HG02981 (cell line): Measurements from ENCODE around the gene GRP.
A peak's percentile ranks its signal among the peaks of the same experiment; 100 is the strongest.
"Not testable (repeated sequence)": the region's sequence is repeated elsewhere in the genome, so short reads cannot be mapped to it uniquely, and the experiment has no call there.

Experiments used
- ATAC-seq: cut with Tn5 transposase; IDR thresholded peaks from one replicate; pipeline ENCODE4 v1.9.1; 2021; ENCODE audit warnings: mild to moderate bottlenecking, moderate library complexity; ENCODE audit not compliant: unreplicated experiment

Gene GRP

DNA sequence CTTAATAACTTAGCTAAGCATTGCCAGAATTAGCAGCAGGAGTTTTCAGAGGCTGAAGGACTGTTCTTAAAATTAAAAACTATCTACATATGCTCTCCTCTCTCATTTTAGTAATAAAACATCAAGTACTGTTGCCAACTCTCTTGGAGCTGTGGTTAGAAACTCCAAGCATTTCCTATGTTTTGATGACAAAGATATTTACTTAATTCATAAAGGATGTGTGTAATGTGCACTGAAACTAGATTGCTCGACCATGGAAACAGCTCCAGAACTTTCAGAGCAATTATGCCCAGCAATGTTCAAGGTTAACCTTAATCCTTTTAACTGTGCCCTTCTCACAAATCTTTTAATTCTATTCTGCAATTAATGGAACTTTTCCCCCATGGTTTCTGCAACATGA is 8.4 kb downstream of the GRP start:
- no peak for ATAC-seq

DNA sequence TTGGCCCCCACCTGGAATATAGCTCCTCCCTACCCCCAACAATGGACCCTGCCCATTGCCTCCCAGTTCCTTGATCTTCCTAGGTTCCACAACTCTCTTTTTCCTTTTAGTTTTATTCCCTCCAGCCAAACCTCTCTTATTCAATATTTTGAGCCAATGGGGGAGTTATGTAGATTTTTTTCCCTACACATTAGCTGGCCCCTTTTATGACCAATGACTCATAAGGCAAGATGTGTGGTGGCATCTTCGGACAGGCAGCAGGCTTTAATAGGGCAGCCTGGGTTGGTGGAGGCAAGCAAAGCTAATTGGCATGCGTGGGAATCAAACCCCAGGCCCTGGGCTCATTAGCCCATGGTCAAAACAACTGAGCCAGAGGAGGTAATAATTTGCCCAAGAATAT is 9.2 kb downstream of the GRP start:
- ATAC-seq: no peak

DNA sequence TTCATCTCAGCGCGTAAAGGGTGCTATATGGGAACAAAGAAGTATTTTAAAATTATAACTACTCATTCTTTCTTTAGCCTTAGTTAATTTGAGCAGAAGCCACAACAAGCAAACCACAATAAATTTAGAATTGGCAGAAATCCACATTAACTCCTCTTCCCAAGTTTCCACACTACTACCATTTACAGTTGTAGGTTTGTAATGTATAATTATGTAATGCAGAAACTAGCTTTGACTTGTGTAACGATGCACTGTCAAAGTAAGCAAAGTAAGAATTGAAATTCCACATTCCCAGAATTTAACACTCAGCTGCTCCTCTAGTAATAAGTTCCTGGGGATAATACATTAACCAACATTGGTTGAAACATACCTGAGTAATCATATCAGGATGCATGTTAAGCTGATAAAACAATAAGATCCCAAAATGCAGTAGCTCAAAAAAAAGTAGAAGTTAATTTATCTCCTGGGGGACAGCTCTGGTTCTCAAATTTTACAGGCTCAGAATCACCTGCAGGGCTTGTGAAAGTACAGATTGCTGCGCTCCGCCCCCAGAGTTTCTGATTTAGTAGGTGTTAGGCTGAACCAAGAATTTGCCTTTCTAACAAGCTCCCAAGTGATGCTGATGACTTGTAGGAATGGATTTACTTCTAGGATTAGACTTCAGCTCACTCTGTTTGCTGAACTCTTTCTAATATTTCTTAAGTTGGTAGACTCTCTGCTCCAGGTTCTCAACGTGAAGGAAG is 9.9 kb downstream of the GRP start:
- no peak for ATAC-seq

DNA sequence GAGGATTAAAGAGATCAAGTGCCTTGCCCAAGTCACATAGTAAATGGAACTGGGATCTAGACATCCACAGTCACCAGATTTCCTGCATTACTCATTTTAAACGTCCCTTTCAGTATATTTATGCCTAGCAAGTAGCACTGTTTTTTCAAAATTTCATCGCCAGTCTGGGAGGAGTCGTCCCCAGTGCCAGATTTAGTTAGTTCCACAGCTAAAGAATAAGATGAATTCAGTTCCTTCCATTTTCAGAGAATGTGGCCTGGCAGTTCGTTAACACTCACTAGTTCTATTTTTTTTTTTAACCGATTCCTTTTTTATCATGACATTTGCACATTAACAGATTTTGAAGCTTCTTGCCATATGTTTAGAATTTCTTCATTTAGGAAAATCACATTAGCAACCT is 11.2 kb downstream of the GRP start:
- ATAC-seq: no peak

- no peak for ATAC-seq
Observed at GRCh38 chr18:59231877-59232276, 11.9 kb downstream of the GRP start.

DNA sequence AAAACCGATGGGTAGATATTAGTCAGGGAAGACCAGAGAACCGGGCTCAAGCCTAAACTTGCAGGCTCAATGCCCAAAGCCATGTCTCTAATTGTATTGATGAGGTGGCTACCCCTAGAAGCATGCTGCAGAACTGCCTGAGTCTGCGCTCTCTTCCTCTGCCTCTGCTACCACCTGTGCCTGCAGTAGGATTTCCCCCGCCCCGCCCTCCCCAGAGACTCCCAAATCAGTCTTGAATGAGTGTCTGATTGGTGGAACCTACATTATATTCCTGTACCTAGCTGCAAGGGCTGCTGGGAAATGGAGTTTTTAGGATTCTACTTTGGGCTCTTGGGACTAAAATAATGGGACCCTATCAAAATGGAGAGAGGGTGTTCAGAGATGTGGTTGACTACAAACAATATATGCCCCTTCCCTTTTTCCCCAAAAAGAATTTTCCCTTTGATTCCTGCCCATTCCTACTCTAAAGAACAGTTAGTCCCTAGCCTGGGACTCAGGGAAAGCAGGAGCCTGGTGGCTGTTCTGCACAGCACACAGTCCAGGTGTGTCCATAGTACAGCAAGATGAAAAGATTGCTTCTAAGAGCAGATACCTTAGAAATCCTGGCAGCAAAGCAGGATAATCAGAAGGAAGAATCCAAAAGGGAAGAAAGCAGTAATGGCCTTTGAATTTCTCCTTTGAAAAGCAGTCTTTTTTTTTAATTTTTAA is 12.5 kb downstream of the GRP start:
- ATAC-seq: no peak

DNA sequence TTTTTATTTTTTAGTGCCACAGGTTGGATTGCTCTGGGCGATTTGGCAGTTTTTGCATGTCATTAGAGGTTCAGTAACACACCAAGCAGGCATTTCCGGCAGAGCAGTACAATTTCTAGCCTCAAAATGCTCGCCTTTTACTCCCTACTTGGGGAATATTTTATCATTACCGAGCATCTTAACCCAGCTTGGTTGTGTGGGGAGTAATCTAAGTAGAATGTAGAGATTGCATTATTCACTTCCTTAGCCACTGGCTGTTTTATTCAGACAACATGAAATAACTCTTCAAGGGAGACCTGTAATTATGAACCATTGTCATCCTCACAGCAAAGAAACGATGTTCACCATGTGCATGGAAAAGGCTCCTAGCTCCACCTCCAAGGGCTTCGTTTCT is 13.1 kb downstream of the GRP start:
- no peak for ATAC-seq

DNA sequence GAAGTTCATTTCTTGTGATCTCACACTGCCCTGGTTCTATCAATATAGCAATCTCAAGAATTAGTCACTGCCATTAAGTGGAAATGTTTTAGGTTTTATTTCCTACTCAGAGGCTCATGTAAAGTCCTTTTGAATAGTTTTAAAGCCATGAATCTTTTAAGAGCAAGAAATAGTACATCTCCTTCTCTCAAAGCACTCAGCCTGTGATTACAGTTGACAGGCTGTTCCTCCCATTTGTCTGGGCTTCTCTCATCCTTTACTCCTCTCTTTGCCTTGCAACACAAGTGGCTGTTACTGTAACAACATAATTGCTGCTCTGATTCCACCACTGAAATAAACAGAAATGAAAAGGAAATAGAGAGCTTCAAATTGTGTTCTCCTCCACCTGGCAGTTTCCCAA is 18.4 kb downstream of the GRP start:
- no peak for ATAC-seq

DNA sequence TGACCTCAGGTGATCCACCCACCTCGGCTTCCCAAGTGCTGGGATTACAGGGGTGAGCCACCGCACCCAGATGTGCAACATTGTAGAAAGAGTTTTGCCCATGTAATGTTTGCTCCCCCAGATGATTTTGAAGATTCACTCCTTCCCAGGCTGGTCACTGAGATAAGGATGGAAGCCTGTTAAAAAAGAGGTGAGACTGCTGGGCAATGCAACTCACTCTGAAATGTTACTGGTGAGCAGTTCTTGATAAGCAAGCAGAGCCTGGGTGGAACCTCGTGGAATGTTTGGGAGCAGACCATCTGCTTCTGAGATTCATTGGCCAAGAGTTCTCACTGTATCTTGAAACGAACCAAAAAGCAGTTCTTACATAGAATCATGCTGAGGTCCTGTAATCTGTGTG is 19.7 kb downstream of the GRP start:
- no peak for ATAC-seq

GRCh38 chr18:59242906-59243305 is 22.9 kb downstream of the GRP start:
- no peak for ATAC-seq

- no peak for ATAC-seq
Observed at GRCh38 chr18:59246796-59247195, 26.8 kb downstream of the GRP start.

- ATAC-seq: no peak
Observed at GRCh38 chr18:59249199-59249774, 29.3 kb downstream of the GRP start.

DNA sequence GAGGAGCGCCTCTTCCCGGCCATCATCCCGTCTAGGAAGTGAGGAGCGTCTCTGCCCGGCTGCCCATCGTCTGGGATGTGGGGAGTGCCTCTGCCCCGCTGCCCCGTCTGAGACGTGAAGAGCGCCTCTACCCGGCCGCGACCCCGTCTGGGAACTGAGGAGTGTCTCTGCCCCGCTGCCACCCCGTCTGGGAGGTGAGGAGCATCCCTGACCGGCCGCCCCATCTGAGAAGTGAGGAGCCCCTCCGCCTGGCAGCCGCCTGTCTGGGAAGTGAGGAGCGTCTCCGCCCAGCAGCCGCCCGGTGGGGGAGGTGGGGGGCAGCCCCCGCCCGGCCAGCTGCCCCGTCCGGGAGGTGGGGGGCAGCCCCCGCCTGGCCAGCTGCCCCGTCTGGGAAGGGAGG is 35.5 kb downstream of the GRP start:
- not testable (repeated sequence) for ATAC-seq

DNA sequence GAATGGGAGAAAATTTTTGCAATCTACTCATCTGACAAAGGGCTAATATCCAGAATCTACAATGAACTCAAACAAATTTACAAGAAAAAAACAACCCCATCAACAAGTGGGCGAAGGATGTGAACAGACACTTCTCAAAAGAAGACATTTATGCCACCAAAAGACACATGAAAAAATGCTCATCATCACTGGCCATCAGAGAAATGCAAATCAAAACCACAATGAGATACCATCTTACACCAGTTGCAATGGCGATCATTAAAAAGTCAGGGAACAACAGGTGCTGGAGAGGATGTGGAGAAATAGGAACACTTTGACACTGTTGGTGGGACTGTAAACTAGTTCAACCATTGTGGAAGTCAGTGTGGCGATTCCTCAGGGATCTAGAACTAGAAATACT is 41.9 kb downstream of the GRP start:
- not testable (repeated sequence) for ATAC-seq

DNA sequence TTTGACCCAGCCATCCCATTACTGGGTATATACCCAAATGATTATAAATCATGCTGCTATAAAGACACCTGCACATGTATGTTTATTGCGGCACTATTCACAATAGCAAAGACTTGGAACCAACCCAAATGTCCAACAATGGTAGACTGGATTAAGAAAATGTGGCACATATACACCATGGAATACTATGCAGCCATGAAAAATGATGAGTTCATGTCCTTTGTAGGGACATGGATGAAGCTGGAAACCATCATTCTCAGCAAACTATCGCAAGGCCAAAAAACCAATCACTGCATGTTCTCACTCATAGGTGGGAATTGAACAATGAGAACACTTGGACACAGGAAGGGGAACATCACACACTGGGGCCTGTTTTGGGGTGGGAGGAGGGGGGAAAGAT is 42.3 kb downstream of the GRP start:
- ATAC-seq: not testable (repeated sequence)

DNA sequence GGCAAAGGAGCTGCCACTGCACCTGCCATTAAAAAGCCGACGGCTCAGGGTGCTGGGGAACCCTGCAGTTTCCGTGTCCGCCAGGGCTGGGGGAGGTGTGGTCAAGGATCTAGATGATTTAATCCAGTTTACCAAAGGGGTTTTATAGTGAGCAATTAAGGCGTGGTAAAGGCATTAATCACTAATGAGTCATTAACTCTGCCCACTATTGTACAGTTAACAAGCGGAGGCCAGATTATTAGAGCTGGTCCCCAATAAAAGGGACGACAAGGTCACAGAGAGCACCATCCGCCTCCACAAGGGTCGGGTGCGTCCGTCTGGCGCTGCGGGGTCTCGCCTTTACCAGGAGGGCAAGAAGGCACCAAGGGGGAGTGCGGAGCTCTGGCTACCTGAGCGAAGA is 43.7 kb downstream of the GRP start:
- ATAC-seq: no peak

DNA sequence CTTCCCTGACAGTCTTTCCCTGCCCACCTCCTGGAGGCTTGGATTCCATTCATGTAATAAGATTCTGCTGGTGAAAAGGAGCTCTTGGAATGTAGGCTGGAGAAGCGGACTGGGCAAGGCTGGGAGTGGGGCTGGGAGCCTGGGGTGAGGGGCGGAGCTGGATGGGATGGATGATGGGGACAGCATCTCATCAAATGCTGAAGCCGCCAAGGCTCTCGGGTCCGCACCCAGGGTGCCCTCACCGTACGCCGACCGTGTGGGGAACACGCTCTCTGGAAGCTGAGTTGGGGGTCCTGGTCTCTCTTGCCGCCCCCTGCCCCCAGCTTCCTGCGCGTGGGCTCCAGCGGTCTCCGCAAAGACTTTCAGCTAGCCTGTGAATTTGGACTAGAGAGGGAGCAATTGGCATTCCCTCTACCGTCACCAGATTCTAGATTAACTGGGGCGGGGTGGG is 44.2 kb downstream of the GRP start:
- ATAC-seq: no peak

- ATAC-seq: no peak
Observed at GRCh38 chr18:59264651-59265245, 44.8 kb downstream of the GRP start.

DNA sequence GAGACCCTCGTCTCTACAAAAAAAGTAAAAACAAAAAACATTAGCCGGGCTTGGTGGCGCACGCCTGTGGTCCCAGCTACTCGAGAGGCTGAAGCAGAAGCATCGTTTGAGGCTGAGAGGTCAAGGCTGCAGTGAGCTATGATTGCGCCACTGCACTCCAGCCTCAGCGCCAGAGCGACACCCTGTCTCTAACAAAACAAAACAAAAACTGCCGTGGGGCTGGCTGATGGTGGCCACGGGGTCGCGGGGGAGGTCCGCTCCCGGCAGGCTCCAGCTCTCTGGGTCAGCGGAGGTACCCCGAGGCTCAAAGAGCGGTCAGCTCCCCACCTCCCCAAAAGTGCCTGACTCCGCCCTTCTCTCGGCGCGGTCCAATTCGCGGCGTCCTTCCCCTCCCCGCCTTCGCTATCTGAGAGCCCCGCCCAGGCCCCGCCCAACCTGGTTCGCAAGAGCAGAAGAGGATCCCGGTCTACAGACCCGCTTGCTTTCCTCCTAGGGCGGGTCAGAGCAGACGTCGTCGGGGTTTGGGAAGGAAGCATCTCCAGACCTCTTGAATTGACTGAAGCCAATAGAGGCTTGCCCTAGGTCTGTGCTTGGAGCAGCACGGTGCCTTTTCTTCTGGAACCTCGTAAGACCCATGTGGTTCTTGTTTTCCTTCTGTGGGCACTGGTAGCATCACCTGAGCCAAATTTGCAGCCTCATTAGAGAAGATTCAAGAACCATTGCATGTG is 45.5 kb downstream of the GRP start:
- ATAC-seq: peak; percentile 48

- ATAC-seq: no peak
Observed at GRCh38 chr18:59265974-59266369, 46.0 kb downstream of the GRP start.

DNA sequence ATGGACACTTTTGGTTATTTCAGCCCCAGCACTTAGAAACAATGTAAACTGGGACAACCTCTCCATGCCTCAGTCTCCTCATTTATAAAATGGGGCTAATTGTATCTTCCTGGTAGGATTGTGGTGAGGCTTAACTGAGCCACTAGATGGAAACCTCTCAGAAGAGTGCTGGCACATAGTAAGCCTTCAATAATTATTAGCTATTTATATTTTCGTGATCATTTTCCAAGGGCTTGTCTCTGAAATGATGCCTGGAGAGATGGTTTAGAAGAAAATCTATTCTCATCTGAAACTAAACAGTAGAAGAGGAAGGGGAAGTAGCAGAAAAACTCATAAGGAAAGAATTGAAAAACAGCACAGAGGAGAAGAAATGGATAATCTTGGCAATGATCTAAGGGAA is 46.5 kb downstream of the GRP start:
- no peak for ATAC-seq
